NB4 (cell line): Measurements from ENCODE around the gene CEP120.

Source experiments
- POLR2A ChIP-seq: IDR thresholded peaks from 2 replicates; pipeline ENCODE4 v1.6.1; 2011; ENCODE audit warnings: mild to moderate bottlenecking; ENCODE audit not compliant: insufficient read length; ENCODE audit errors: extremely low read depth
- TF ChIP-seq, protein P1 (sequence below): IDR thresholded peaks from one replicate; pipeline ENCODE4 v1.5.1; 2012; ENCODE audit warnings: low read depth, low read length

DNA sequence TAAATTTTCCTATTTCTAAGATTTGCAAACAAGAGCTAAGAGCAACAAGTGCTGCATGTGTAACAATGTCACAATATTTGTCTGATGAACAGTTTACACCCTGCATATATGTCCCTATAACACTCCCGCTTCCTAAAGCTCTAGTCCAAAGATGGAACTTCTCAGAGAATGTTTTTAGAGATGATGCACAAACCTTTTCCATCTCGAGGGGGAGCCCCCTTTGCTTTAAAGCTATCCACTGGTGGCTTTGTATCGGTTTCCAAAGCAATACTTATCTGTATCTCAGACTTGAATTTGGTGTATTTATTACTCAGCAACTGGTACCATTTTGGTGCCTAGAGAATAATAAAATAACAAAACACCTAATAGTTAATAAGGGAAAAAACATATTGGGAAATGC is 11.0 kb downstream of the CEP120 start:
- TF ChIP-seq, protein P1, sequence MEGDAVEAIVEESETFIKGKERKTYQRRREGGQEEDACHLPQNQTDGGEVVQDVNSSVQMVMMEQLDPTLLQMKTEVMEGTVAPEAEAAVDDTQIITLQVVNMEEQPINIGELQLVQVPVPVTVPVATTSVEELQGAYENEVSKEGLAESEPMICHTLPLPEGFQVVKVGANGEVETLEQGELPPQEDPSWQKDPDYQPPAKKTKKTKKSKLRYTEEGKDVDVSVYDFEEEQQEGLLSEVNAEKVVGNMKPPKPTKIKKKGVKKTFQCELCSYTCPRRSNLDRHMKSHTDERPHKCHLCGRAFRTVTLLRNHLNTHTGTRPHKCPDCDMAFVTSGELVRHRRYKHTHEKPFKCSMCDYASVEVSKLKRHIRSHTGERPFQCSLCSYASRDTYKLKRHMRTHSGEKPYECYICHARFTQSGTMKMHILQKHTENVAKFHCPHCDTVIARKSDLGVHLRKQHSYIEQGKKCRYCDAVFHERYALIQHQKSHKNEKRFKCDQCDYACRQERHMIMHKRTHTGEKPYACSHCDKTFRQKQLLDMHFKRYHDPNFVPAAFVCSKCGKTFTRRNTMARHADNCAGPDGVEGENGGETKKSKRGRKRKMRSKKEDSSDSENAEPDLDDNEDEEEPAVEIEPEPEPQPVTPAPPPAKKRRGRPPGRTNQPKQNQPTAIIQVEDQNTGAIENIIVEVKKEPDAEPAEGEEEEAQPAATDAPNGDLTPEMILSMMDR: no peak
- no peak for TF ChIP-seq POLR2A
